ENCODE results near the gene TMEM132C.
A peak's percentile ranks its signal among the peaks of the same experiment; 100 is the strongest.

The TMEM132C gene

GRCh38 chr12:128288896-128289295, 21.9 kb downstream of the TMEM132C start:
- DNase-seq, result no peak

- DNase-seq, result no peak
These were observed 24.0 kb downstream of the TMEM132C start for GRCh38 chr12:128290938-128291337.

GRCh38 chr12:128298091-128298748, 31.2 kb downstream of the TMEM132C start:
- DNase-seq, result no peak

- no peak for DNase-seq
These were observed 38.4 kb downstream of the TMEM132C start for GRCh38 chr12:128305336-128305892.

GRCh38 chr12:128307791-128308190, 40.8 kb downstream of the TMEM132C start:
- no peak for DNase-seq

- no peak for DNase-seq
These were observed 45.7 kb downstream of the TMEM132C start for GRCh38 chr12:128312661-128313060.

- DNase-seq, result no peak
These were observed 47.0 kb downstream of the TMEM132C start for GRCh38 chr12:128313931-128314330.

- no peak for DNase-seq
These were observed 47.6 kb downstream of the TMEM132C start for GRCh38 chr12:128314611-128315010.

- DNase-seq, result peak in 1 of 2 experiments; percentile 24
These were observed 49.1 kb downstream of the TMEM132C start for GRCh38 chr12:128316078-128316477.

GRCh38 chr12:128316973-128317526, 50.1 kb downstream of the TMEM132C start:
- no peak for DNase-seq

- DNase-seq, result peak; percentile 94 to 95
These were observed 51.4 kb downstream of the TMEM132C start for GRCh38 chr12:128318341-128318740.

GRCh38 chr12:128318946-128319345, 52.0 kb downstream of the TMEM132C start:
- no peak for DNase-seq

- no peak for DNase-seq
These were observed 55.4 kb downstream of the TMEM132C start for GRCh38 chr12:128322341-128322740.

GRCh38 chr12:128323145-128323920, 56.4 kb downstream of the TMEM132C start:
- DNase-seq, result no peak

GRCh38 chr12:128325646-128326045, 58.7 kb downstream of the TMEM132C start:
- no peak for DNase-seq

GRCh38 chr12:128326406-128326805, 59.4 kb downstream of the TMEM132C start:
- DNase-seq, result no peak

- DNase-seq, result no peak
These were observed 62.0 kb downstream of the TMEM132C start for GRCh38 chr12:128328961-128329360.

GRCh38 chr12:128336204-128337070, 69.5 kb downstream of the TMEM132C start:
- DNase-seq, result no peak

GRCh38 chr12:128337071-128337345, 70.0 kb downstream of the TMEM132C start:
- DNase-seq, result no peak

GRCh38 chr12:128337431-128338170, 70.6 kb downstream of the TMEM132C start:
- no peak for DNase-seq

GRCh38 chr12:128338386-128339125, 71.6 kb downstream of the TMEM132C start:
- DNase-seq, result no peak

- no peak for DNase-seq
These were observed 72.2 kb downstream of the TMEM132C start for GRCh38 chr12:128339126-128339520.
